Activated CD4-positive, CD25-positive, alpha-beta regulatory T cell treated with anti-CD3 and anti-CD28 coated beads, Interleukin-2, amount 50 U/mL, for 16 hours (primary cell): ENCODE data around the gene FOXC1.

Experiments
- DNase-seq: peaks from one replicate; pipeline ENCODE4 v3.0.0-alpha.2; 2020; ENCODE audit warnings: low read depth, low spot score

FOXC1 gene

DNA sequence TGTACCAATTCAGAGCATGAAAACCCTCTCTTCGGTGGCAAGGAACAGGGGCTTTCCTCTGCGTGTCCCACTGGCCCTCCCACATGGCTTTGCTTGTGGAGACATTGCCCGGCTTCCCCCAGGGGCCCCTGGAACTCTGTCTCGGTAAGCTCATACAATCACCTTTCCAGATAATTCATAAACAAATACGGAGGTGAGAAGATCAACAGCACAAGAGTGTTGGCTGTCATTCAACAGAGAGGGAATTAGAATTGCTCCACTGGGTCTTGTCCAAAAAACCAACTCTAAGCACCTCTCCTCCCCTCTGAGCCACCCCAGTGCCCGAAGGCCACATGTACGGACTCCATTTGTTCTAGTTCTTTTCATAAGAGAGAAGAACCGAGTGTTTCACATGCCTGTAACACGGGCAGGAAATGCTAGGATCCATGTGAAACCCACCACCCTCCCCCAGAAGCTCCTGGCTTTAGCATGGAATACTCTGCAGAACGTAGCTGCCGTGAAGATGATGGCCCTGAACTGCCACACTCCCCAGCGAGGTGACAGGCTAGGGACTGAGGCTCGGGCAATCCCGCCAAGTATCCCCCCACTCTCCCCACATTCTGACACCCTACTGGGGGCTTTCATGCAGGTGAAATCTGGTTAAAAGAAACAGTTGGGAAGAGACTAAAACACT lies 24.6 kb upstream of the FOXC1 start:
- DNase-seq = no peak

DNA sequence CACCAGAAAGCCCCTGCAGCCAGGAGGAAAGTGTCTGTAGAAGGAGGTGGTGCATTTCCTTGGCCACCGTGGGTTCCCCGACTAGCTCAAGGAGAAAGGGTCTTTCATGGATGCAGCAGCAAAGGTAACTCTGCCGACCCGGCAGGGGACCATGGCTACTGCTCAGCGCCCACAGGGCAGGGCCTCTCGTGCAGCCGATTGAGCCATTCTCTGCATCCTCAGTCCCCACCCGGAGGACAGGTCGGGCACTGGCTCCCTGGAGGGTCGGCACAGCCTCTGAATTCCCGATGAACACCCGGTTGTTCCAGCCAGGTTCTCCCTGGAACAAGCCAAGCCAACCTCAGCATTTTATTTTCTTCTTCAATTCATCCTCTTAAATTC lies 24.1 kb upstream of the FOXC1 start:
- DNase-seq = no peak

DNA sequence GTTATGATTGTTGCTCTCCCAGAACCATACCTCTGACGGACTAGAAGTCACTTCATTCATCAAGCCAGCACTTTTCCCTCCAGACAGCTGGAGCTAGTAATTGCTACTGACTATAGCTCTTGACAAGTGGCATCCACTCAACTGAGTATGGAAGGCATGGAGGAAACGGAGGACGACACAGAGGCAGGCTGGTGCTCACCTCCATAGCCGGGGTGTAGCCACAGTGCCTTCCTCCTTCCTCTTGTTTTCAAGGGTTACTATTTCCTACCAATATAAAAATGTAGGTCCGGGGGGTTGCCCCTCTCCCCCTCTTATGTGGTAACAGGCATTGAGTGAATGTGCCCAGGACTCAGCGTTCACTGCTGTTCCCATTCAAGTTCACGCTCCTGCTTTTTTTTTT lies 23.5 kb upstream of the FOXC1 start:
- no peak for DNase-seq

DNA sequence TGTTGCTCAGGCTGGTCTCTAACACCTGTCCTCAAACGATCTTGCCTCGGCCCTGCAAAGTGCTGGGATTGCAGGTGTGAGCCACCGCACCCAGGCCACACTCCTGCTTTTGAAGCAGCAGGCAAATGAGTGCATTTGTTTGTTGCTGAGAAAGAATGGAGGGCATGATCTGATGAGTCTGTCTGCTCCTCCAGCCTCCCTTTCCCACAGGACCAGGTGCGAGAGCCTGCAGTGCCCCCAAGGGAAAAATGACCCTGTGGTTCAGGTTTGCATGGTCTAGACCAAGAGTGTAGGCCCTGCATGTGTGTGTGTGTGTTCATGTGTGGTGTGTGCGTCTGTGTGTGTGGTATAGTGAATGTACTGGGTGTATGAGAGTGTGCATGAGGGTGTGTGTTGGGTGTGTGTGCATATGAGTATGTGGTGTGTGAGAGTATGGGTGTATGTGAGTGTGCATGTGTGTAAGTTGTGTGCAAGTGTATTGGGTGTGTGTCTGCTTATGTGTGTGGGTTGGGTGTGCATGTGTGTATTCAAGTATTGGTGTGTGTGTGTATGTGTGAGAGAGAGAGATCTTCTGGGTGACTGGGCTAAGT lies 22.8 kb upstream of the FOXC1 start:
- no peak for DNase-seq

DNA sequence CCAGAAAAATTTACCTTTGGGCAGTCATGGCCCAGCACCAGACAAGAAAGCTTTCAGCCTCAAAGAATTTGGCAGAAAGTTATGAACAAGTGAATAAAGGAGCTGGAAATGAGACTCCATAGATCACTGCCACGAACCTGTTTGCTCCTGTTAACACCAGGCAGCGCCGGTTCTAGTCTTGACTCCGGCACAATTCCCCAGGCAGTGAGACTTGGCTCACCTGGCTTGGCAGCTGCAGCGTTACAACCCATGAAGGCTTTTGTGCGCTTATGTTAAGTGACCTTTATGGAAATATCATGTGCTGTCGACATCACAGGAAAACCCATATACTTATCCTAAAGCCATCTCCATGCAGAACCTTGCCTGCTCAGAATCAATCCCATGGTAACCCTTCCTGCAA lies 22.2 kb upstream of the FOXC1 start:
- no peak for DNase-seq

DNA sequence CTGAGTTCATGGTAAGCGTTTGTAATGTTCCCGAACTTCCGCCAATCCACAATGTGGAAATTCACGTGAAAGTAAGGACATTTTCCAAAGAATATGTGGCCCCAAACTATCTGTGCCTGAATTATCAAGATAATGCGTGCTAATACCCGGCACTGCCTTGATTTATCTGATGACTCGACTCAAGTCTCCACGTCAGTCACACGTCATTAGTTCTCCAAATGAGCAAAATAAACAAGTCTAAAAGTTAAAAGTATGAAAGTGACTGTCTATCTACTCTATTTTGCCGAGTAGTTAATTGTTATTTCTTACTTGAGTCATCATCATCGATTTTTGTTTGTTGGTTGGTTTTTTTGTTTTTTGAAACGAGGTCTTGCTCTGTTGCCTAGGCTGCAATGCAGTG lies 21.7 kb upstream of the FOXC1 start:
- DNase-seq = no peak

DNA sequence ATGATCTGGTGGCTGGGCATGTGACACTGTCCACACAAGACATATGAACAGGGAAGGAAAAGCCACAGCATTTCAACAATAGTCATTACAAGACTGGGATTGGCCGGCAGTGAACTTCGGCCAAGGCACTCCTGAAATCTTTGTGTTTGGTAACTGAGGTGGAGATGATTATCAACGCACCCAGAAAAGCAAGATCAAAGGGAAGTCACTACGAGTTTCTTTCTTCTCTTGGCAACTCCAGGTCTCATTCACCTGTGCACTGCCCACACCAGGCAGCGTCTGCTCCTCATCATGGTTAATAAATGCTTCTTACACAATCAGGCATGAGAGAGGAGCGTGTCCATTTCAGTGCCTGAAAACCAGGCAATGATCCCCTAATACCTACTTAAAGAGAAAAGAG lies 20.5 kb upstream of the FOXC1 start:
- DNase-seq = no peak

DNA sequence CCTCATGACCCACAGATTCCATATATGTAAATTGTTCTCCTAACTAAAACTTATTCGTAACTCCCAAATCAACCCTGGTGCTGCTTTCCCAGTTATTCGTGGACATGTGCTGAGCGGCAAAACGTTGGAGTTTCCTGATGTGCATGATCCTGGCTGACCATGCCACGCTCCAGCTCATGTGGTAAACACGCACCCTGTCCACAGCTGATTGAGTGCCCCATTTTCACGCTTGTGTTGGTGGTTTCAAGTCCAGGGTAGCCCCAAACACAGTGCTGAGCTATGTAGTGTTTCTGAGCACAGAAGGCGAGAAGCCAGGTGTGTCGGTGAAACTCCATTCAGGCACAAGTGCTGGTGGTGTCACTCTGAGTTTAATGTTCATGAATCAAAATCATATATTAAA lies 19.1 kb upstream of the FOXC1 start:
- DNase-seq = no peak

DNA sequence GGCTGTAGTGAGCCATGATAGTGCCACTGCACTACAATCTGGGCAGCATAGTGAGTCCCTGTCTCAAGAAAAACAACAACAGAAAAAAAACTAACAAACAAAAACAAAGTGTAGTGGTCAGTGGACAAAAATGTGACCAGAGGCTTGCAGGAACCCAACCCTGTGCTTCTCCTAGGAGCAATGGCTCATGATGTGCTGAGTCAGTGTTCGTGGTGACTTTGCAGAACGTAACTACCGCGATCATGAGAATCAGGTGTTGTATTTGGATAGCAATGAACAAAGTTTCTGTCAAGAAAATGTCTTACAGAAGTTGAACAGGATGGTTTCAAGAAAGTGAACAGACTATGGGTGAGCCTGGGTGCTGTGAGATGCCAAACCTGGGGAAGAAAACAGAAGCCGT lies 18.5 kb upstream of the FOXC1 start:
- no peak for DNase-seq

DNA sequence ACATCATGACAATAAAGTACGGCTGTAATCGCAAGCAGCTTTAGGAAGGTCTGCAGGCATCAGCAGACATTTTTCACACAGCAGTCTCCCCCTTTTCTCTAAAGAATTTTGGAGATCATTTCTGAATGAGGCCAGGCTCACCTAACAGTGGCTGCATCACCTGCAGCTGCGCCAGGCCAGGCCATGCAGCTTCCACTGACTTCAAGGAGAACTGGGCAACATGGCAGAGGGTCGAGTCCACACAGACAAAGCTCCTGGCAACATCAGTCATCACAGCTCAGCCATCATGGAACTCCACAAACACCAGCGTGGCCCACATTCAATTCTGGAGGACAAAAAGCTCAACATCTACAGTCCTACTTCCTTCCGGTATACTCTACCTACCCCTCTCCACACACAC lies 17.8 kb upstream of the FOXC1 start:
- DNase-seq = no peak

DNA sequence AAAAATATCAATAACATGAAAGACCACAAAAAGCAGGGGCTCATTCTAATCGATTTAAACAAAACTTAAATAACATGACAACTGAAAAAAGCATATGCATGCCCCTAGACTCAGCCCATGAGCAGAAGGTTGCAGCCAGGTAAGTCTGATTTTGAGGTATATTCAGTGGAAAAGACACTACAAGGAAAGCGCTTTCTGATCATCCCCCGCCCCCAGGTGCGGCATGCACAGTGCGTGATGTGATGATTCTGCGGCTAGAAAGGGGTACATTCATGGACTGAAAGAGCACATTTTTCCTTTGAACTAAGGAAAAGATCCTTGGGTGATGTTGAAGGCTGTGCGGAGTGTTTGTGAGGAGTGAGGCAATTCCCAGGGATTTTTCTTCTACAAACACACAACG lies 16.9 kb upstream of the FOXC1 start:
- DNase-seq = no peak

DNA sequence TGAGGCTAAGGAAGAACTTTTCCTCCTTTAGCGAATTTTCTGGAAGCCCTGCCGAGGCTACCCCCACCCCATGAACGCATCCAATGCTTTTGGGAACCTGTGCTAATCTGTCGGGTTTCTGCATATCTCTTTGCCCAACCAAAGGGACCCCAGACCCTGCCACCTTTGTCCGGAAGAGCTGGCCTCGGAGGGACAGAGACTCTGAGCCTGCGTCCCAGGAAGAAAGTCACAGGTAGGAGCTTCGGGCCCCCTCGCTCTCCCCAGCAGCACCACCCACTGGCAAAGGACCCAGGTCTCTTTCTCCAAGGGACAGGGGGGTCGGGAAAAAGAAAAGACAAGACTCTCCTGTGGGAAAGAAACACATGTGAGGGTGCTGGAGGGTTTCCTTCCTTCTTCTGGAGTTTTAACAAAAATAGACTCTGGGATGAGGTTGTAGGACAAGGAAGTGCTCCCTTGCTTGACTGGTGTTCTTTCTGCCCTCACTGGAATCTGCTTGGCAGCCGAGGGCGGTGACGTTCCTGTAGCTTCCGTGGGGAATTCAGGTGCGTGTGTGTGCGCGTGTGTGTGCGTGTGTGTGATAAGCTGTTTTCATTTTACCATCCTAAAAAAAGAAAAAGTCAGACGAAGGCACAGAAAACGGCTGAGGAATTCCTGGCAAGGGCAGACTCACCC lies 16.3 kb upstream of the FOXC1 start:
- DNase-seq = no peak

DNA sequence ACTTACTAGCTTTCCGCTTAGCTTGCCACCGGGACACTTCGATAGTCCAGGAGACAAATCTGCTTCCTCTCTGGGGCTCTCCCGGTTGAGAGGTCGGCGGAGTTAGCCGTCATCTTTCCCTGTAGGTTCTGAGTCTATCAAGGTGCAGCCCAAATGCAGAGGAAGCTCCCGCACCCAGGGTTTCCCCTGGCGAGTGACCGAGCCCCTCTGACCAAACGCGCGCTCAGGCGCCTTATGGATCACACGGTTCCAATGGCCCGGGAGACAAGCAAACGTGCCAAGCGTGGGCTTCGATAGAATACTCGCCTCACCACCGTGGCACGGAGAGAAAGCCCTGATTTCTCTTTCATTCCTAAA lies 15.8 kb upstream of the FOXC1 start:
- no peak for DNase-seq

DNA sequence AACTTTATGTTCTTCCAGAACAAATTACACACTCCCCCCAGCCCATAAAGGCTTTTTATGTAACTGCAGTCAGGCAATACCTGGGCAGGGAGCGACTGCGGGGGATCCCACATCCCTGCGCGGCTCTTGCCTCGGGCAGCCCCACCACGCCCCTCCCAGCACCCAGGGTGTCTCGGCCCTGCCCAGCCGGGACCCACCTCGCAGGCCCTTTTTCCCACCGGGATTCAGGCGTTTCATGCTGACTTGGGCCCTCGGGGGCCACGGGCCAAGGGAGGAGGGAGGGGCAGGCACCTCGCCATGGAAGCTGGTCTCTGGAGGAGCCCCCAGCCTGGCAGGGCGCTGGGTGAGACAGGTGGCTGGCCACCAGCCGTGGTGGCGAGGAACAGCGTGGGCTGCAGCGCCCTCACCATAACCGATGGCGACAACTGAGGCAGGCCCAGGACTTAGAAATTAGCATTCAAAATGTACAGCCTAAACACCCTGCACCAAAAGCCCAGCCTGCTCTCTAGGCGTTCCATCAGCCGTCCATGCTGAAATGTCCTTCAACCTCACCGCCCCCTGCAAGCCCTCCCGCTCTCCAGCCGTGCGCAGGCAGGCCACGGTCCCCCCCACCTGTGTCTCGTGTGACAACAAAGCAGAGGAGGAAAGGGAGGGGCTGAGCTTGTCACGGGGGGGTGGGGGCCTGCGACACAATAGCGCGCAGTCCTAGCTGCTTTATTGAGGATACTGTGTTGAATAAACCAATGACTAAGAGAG lies 15.1 kb upstream of the FOXC1 start:
- no peak for DNase-seq

DNA sequence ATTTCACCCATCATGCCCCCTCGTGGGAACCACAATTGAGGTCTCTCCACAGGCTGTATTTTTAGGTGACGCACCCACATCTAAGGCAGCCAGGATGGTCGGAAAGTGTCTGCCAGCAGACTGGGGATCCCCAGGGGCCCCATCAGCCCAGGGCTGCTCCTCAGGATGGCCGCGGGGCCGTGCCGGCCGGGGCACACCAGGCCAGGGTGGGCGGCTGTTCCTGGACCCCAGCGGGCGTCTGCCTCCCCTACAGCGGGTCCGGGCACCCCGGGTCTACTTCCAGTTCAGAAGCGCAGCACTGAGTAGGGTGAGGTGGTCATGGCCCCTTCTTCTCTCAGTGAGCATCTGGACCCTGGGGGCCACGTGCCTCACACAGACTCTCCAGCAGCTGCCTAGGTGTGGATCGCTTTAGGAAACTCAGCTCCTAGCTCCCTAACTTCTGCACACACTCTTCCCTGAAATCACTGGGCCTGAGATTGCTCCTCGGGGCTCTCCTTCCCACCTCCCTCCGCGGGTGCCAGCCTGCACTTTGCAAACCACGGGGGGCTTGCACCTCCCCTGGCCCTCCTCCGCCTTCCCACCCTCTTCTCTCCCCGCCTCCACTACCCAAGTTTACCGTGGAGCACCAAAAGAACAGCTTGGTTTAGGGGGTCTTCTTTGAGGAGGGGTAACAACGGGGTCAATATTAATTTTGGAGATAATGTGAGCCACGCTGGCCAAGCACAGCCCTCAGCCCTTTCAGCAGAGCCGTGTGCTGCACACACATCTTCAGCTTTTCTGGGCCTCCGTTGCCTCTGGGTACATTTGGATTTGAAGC lies 14.2 kb upstream of the FOXC1 start:
- no peak for DNase-seq

DNA sequence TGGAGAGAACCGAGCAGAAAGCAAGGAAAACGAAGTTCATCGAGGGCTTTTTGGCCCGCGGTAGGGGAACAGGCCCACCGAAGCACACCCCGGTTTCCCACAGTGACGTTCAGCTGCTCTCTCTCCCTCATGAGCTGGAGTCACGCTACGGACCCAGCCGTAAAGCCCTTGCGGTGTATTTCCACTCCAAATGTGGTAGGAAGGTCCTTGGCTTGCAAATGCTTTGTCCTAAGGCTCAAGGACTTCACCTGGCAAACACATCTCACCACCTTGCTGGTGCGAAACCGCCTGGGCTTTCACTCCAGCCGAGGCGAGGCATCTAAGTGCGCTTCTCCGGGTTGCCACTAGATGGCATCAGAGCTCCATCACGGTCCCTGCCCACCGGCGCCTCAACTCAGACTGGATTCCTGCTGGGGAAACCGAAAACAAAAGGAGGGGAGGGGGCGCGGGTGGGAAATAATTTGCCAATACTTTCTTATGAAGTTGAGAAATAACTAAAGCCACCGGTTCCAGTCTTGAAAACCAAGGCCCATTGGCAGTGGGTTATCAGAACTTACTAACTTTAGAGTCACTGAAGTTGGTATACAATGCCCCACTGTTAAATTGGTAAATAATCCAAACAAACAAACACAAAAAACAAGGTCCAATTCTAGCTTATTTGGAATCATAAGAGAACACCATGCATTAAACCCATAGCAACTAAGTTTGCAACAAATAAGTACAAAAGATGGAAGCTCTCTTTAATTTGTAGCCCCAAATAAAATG lies 13.4 kb upstream of the FOXC1 start:
- peak; percentile 19 for DNase-seq

DNA sequence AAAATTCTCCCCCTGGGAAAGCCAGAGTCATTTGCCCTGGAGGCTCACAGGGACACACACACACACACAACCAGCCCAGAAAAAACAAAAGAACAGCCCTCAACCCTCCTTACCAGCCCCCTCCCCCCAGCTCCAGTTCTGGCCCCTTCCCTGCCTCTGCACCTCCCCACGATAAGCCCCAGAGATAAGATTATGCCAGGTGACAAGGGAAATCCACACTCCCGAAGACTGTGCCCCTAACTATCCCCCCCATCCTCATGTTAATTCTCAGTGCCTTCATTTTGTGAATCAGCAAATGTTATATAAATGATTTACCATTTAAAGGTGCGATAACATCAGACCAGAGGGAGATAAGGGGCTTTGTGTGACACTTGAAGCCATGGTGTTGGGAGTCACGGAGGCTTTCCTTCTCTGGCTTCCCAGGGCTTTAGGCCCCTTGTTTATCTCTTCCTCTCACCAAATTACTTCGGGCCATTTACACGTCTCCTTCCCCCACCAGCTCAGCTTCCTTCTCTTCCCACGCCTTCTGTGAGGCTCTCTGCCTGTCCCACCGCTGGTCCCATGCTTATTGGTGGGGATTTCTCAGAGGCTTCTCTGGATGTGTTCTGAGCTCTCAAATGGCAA lies 12.5 kb upstream of the FOXC1 start:
- no peak for DNase-seq

DNA sequence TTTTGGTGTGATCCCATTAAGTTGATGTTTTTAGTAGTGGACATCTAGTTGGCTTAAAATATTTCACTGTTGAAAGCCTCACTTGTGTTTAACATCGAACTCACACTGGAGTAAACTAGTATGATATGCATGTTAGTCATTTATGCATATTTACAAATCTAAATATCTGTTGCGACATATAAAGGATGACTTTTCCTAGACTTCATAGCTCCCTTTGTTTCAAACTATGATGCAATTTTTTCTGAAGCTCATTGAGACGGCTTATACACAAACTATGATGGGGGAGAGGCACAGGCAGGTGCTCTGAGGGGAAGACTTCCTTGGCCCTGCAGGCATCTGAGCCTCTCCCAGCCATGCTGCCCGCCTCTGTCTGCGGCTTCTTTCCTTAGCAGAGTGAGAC lies 11.8 kb upstream of the FOXC1 start:
- no peak for DNase-seq

DNA sequence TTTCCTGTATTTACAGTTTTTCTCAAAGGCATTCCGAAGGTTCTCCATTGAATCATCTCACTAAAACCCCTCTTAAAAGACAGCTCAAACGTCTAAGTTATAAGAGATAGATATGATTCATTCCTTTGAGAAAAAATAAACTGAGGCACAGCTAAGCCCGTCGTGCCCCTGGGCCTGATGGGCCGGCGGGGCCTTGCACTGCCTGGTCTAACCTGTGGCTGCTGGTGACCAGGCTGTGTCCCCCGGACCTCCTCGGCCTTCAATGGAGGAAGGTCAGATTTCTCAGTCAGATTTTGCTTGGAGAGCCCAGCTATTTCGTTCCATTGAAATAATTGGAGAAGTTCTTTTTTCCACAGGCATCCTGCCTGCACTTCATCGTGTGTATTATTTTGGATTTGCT lies 11.3 kb upstream of the FOXC1 start:
- no peak for DNase-seq

DNA sequence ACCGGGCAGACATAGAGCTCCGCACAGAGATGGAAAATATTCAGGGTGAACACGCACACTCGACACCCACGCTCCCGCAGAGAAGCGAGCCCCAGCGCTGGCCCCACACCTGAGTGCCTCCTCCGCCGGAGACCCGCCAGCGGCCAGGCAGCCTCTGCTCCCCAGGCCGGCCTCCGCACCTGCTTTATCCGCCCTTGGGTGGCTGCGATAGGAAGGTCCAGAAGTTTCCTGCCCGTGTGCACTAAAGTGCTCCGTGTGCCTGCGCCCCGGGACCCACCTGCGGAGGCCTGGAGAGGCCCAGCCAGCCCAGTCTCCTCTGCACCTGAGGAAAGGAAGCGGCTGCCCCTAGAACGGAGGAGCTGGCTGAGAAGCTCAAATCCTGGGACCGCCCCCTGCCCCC lies 10.8 kb upstream of the FOXC1 start:
- DNase-seq = no peak

DNA sequence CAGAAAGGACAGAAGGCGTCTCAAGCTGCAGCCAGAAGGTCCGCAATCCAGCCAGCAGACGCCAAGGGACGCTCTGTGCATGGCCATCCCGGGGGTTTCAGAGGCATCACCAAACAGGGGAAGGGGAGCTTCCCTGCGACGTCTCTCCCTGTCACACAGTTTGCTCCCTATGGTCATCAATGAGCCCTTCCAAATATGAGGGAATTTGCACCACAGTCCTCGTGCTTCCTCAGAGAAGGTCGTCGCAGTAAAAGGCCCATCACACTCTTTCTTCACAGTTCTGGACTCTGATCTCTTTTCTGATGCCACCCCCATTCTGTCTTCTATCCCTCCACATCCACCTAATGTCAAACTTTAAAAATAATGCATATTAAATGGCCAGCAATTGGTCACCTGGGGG lies 10.2 kb upstream of the FOXC1 start:
- no peak for DNase-seq
